ENCODE results near the gene CLEC5A. TPM values are rescaled to one million over a fixed set of nuclear protein-coding genes. Genes with fewer than 3 reads are reported as not detected.

CLEC5A gene
- total RNA-seq, 1 experiment from 2014 or later = not detected

DNA sequence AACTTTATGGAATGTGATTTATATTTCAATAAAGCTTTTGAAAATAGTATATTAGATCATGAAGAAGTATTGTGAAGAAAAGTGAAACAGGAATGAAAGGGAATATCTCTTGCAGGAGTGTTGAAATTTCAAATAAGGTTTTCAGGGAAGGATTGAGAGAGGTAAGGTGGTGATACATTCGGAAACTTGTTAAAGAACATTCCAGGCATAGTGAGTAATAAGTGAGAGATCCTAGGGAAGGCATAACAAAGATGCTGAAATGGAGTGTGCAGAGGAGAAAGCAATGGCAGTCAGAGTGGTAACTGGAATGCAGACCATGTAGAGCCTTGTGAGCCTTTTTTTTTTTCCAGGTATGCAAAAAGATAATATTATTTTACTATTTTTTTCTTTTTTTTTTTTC lies 26.5 kb downstream of the CLEC5A start:
- TF ChIP-seq, protein P1, sequence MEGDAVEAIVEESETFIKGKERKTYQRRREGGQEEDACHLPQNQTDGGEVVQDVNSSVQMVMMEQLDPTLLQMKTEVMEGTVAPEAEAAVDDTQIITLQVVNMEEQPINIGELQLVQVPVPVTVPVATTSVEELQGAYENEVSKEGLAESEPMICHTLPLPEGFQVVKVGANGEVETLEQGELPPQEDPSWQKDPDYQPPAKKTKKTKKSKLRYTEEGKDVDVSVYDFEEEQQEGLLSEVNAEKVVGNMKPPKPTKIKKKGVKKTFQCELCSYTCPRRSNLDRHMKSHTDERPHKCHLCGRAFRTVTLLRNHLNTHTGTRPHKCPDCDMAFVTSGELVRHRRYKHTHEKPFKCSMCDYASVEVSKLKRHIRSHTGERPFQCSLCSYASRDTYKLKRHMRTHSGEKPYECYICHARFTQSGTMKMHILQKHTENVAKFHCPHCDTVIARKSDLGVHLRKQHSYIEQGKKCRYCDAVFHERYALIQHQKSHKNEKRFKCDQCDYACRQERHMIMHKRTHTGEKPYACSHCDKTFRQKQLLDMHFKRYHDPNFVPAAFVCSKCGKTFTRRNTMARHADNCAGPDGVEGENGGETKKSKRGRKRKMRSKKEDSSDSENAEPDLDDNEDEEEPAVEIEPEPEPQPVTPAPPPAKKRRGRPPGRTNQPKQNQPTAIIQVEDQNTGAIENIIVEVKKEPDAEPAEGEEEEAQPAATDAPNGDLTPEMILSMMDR (IDR thresholded peaks at IDR 0.05; ENCODE audit: unreplicated experiment) = no peak
- peaks cover 2% of the 10 kb centered on the region for H3K9me3 Mint-ChIP-seq (ENCODE audit: low read depth, unreplicated experiment)
- H3K4me1 Mint-ChIP-seq (ENCODE audit: low read depth, unreplicated experiment) = peaks cover 14% of the 10 kb centered on the region
- intact Hi-C loops (cut with micrococcal nuclease; ENCODE audit: unreplicated experiment) = no loop called here
- H3K27me3 Mint-ChIP-seq (ENCODE audit: unreplicated experiment) = peaks cover 14% of the 10 kb centered on the region
- H3K36me3 Mint-ChIP-seq (ENCODE audit: insufficient read depth, unreplicated experiment) = no peaks in the 10 kb centered on the region
- no peak for DNase-seq
- CTCF ChIA-PET = no interaction called here
- no TSS peak for BruUV-seq (replicated peaks)
- no peak overlapping the region for H3K27ac Mint-ChIP-seq (ENCODE audit: unreplicated experiment)
- H3K4me3 Mint-ChIP-seq (ENCODE audit: low read depth, unreplicated experiment) = no peak overlapping the region

GRCh38 chr7:141916099-141916498 lies 30.7 kb downstream of the CLEC5A start, which contains the start of gene OR9A4:
OR9A4 (plus strand) TSS chr7:141916399; CDS start chr7:141918876, 2,477 bp downstream.
- no peak for DNase-seq
- CTCF ChIA-PET = no interaction called here
- Mint-ChIP-seq H3K9me3 (ENCODE audit: low read depth, unreplicated experiment) (peaks cover 2% of the 10 kb centered on the region), H3K4me1 (ENCODE audit: low read depth, unreplicated experiment) (peaks cover 16% of the 10 kb centered on the region), H3K4me3 (ENCODE audit: low read depth, unreplicated experiment) (no peak within 1 kb of the TSS), H3K36me3 (ENCODE audit: insufficient read depth, unreplicated experiment) (no peaks in the 10 kb centered on the region), H3K27ac (ENCODE audit: unreplicated experiment) (peak within 1 kb of the TSS; percentile 4), H3K27me3 (ENCODE audit: unreplicated experiment) (peaks cover 14% of the 10 kb centered on the region)
- no TSS peak for BruUV-seq (replicated peaks)
- TF ChIP-seq, protein P1 (IDR thresholded peaks at IDR 0.05; ENCODE audit: unreplicated experiment) = no peak
- intact Hi-C loops (cut with micrococcal nuclease; ENCODE audit: unreplicated experiment) = no loop called here

DNA sequence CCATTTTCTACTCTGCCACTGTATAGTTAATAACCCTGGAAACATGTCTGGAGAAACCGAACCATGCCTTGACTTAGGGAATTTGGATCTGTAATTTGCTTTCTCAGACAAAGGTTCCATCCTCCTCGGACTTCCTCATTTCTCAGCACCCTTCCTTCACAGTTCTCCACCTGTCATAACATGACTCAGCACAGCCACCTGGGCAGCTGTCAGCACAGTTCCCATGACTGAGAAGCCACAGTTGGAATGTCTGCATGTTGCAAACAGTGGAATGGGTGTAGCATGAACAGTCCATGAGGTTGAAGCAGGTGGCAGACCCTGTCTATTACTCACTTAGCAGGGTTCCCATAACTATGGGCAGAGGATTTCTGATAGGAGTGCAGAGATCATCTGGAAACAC lies 31.2 kb downstream of the CLEC5A start:
- Mint-ChIP-seq H3K4me1 (ENCODE audit: low read depth, unreplicated experiment) (peaks cover 16% of the 10 kb centered on the region), H3K27ac (ENCODE audit: unreplicated experiment) (peak overlapping the region; percentile 4), H3K4me3 (ENCODE audit: low read depth, unreplicated experiment) (no peak overlapping the region), H3K27me3 (ENCODE audit: unreplicated experiment) (peaks cover 14% of the 10 kb centered on the region), H3K9me3 (ENCODE audit: low read depth, unreplicated experiment) (peaks cover 2% of the 10 kb centered on the region), H3K36me3 (ENCODE audit: insufficient read depth, unreplicated experiment) (no peaks in the 10 kb centered on the region)
- TF ChIP-seq, protein P1 (IDR thresholded peaks at IDR 0.05; ENCODE audit: unreplicated experiment) = no peak
- DNase-seq = peak; percentile 69
- no TSS peak for BruUV-seq (replicated peaks)
- CTCF ChIA-PET = no interaction called here
- intact Hi-C loops (cut with micrococcal nuclease; ENCODE audit: unreplicated experiment) = loop anchor here (2.0 kb wide), 1 partner anchor 51 kb away; no protein-coding TSS in a partner anchor

- BruUV-seq (replicated peaks) = no TSS peak
- intact Hi-C loops (cut with micrococcal nuclease; ENCODE audit: unreplicated experiment) = no loop called here
- TF ChIP-seq, protein P1 (IDR thresholded peaks at IDR 0.05; ENCODE audit: unreplicated experiment) = no peak
- Mint-ChIP-seq H3K4me3 (ENCODE audit: low read depth, unreplicated experiment) (no peak overlapping the region), H3K4me1 (ENCODE audit: low read depth, unreplicated experiment) (peaks cover 14% of the 10 kb centered on the region), H3K27me3 (ENCODE audit: unreplicated experiment) (peaks cover 15% of the 10 kb centered on the region), H3K9me3 (ENCODE audit: low read depth, unreplicated experiment) (no peaks in the 10 kb centered on the region), H3K27ac (ENCODE audit: unreplicated experiment) (no peak overlapping the region), H3K36me3 (ENCODE audit: insufficient read depth, unreplicated experiment) (no peaks in the 10 kb centered on the region)
- CTCF ChIA-PET = no interaction called here
- DNase-seq = no peak
Measured at GRCh38 chr7:141911391-141911790, 35.4 kb downstream of the CLEC5A start.
